Karpas-422 (cell line): Measurements from ENCODE around the gene FOXA1. TPM values are rescaled to one million over a fixed set of nuclear protein-coding genes. Genes with fewer than 3 reads are reported as not detected.

ENCODE experiments used
- DNase-seq: peaks from one replicate; pipeline ENCODE4 v3.0.0-alpha.2; 2015
- H2AFZ ChIP-seq: fragments of 200-600 bp; sonication (generic); 2 replicates; pipeline ENCODE4 v1.6.1; 2014; ENCODE audit warnings: antibody characterized with exemption, low read length, mixed read lengths
- H3K27ac ChIP-seq: fragments of 200-600 bp; sonication (generic); 2 replicates; pipeline ENCODE4 v1.5.1; 2014; ENCODE audit warnings: mild to moderate bottlenecking, low read length, moderate library complexity
- H3K27me3 ChIP-seq: fragments of 200-600 bp; sonication (generic); 2 replicates; pipeline ENCODE4 v1.6.1; 2014; ENCODE audit warnings: low read length, mixed read lengths
- H3K36me3 ChIP-seq: fragments of 200-600 bp; sonication (generic); 2 replicates; pipeline ENCODE4 v1.6.1; 2014; ENCODE audit warnings: low read length, mixed read lengths; ENCODE audit not compliant: insufficient read depth
- H3K4me1 ChIP-seq: fragments of 200-600 bp; sonication (generic); 2 replicates; pipeline ENCODE4 v1.6.1; 2014; ENCODE audit warnings: mild to moderate bottlenecking, low read length, mixed read lengths
- H3K4me2 ChIP-seq: fragments of 200-600 bp; sonication (generic); 2 replicates; pipeline ENCODE4 v1.6.1; 2014; ENCODE audit warnings: low read length, low read depth, mild to moderate bottlenecking; ENCODE audit not compliant: poor library complexity, severe bottlenecking
- H3K4me3 ChIP-seq: fragments of 200-600 bp; sonication (generic); 2 replicates; pipeline ENCODE4 v1.5.1; 2014; ENCODE audit warnings: mild to moderate bottlenecking, antibody characterized with exemption, low read length, mixed read lengths
- H3K79me2 ChIP-seq: fragments of 200-600 bp; sonication (generic); 2 replicates; pipeline ENCODE4 v1.6.1; 2014; ENCODE audit warnings: mild to moderate bottlenecking, low read length, mixed read lengths
- H3K9ac ChIP-seq: fragments of 200-600 bp; sonication (generic); 2 replicates; pipeline ENCODE4 v1.6.0; 2014; ENCODE audit warnings: low read length
- H3K9me2 ChIP-seq: fragments of 200-600 bp; sonication (generic), shearing (Covaris generic); replicated peaks from 2 replicates; pipeline ENCODE4 v1.6.0; 2014; ENCODE audit warnings: mild to moderate bottlenecking, low read length, moderate library complexity; ENCODE audit not compliant: insufficient read depth
- H3K9me3 ChIP-seq: fragments of 300-700, 200-600 bp; sonication (generic); 2 replicates; pipeline ENCODE4 v1.6.1; 2014; ENCODE audit warnings: low read length, mixed read lengths
- H4K20me1 ChIP-seq: fragments of 200-600 bp; sonication (generic); 2 replicates; pipeline ENCODE4 v1.6.1; 2014; ENCODE audit warnings: mild to moderate bottlenecking, antibody characterized with exemption, low read length, low read depth; ENCODE audit not compliant: insufficient read depth
- total RNA-seq: library from RNA; depleted of rRNA; stranded (reverse); fragments of >200 nt; shearing (Covaris generic); gene quantifications from 2 replicates; pipeline ENCODE4 v1.2.3, GENCODE V29; 2014; ENCODE audit warnings: low replicate concordance

The FOXA1 gene
- total RNA-seq, 1 experiment from 2014 or later = not detected

GRCh38 chr14:37583358-37584210, 11.5 kb downstream of the FOXA1 start:
- no peak overlapping the region for H3K4me2 ChIP-seq
- H3K27ac ChIP-seq = no peak overlapping the region
- H3K36me3 ChIP-seq = no peaks in the 10 kb centered on the region
- H3K27me3 ChIP-seq = no peaks in the 10 kb centered on the region
- no peaks in the 10 kb centered on the region for H3K79me2 ChIP-seq
- no peak overlapping the region for H2AFZ ChIP-seq
- H3K9me3 ChIP-seq = no peaks in the 10 kb centered on the region
- H4K20me1 ChIP-seq = no peaks in the 10 kb centered on the region
- H3K4me3 ChIP-seq = no peak overlapping the region
- no peak for DNase-seq
- no peaks in the 10 kb centered on the region for H3K9me2 ChIP-seq
- no peak overlapping the region for H3K9ac ChIP-seq
- peaks cover 6% of the 10 kb centered on the region for H3K4me1 ChIP-seq

GRCh38 chr14:37580146-37580545, 14.9 kb downstream of the FOXA1 start:
- H3K79me2 ChIP-seq = no peaks in the 10 kb centered on the region
- H3K27me3 ChIP-seq = no peaks in the 10 kb centered on the region
- H3K4me2 ChIP-seq = no peak overlapping the region
- no peak overlapping the region for H3K27ac ChIP-seq
- no peaks in the 10 kb centered on the region for H3K9me3 ChIP-seq
- no peak overlapping the region for H3K4me3 ChIP-seq
- H2AFZ ChIP-seq = peak overlapping the region; percentile 14; the same call in 1 of the 2 replicates
- no peak for DNase-seq
- peaks cover 6% of the 10 kb centered on the region for H3K4me1 ChIP-seq
- H4K20me1 ChIP-seq = no peaks in the 10 kb centered on the region
- no peaks in the 10 kb centered on the region for H3K36me3 ChIP-seq
- H3K9ac ChIP-seq = no peak overlapping the region
- H3K9me2 ChIP-seq = no peaks in the 10 kb centered on the region

GRCh38 chr14:37579274-37579673, 15.8 kb downstream of the FOXA1 start:
- no peaks in the 10 kb centered on the region for H3K36me3 ChIP-seq
- no peaks in the 10 kb centered on the region for H3K9me2 ChIP-seq
- H2AFZ ChIP-seq = no peak overlapping the region; the same call in 1 of the 2 replicates
- H3K27ac ChIP-seq = no peak overlapping the region
- H3K27me3 ChIP-seq = no peaks in the 10 kb centered on the region
- H3K4me1 ChIP-seq = peaks cover 6% of the 10 kb centered on the region
- H4K20me1 ChIP-seq = no peaks in the 10 kb centered on the region
- DNase-seq = no peak
- H3K9ac ChIP-seq = no peak overlapping the region
- no peak overlapping the region for H3K4me3 ChIP-seq
- H3K4me2 ChIP-seq = no peak overlapping the region
- no peaks in the 10 kb centered on the region for H3K79me2 ChIP-seq
- no peaks in the 10 kb centered on the region for H3K9me3 ChIP-seq

- DNase-seq = no peak
- no peak overlapping the region for H3K4me3 ChIP-seq
- no peak overlapping the region for H3K4me2 ChIP-seq
- no peaks in the 10 kb centered on the region for H3K9me2 ChIP-seq
- no peaks in the 10 kb centered on the region for H3K4me1 ChIP-seq
- no peaks in the 10 kb centered on the region for H3K36me3 ChIP-seq
- no peak overlapping the region for H3K27ac ChIP-seq
- no peaks in the 10 kb centered on the region for H3K79me2 ChIP-seq
- H3K27me3 ChIP-seq = no peaks in the 10 kb centered on the region
- H3K9ac ChIP-seq = no peak overlapping the region
- H3K9me3 ChIP-seq = no peaks in the 10 kb centered on the region
- no peak overlapping the region for H2AFZ ChIP-seq
- H4K20me1 ChIP-seq = no peaks in the 10 kb centered on the region
These were observed 21.7 kb downstream of the FOXA1 start for GRCh38 chr14:37573356-37573755.

GRCh38 chr14:37571391-37571790, 23.7 kb downstream of the FOXA1 start:
- H3K9ac ChIP-seq = no peak overlapping the region
- no peaks in the 10 kb centered on the region for H3K9me3 ChIP-seq
- no peaks in the 10 kb centered on the region for H3K27me3 ChIP-seq
- H3K4me3 ChIP-seq = no peak overlapping the region
- no peak for DNase-seq
- no peak overlapping the region for H2AFZ ChIP-seq
- H3K27ac ChIP-seq = no peak overlapping the region
- H3K9me2 ChIP-seq = no peaks in the 10 kb centered on the region
- no peaks in the 10 kb centered on the region for H3K79me2 ChIP-seq
- no peaks in the 10 kb centered on the region for H3K4me1 ChIP-seq
- no peaks in the 10 kb centered on the region for H4K20me1 ChIP-seq
- H3K36me3 ChIP-seq = no peaks in the 10 kb centered on the region
- H3K4me2 ChIP-seq = no peak overlapping the region

- Histone ChIP-seq H3K27ac (no peak overlapping the region), H3K36me3 (no peaks in the 10 kb centered on the region)
- no peak for DNase-seq
These were observed 25.3 kb downstream of the FOXA1 start for GRCh38 chr14:37569729-37570128.

GRCh38 chr14:37566811-37567371, 28.2 kb downstream of the FOXA1 start:
- Histone ChIP-seq H3K36me3 (no peaks in the 10 kb centered on the region), H3K27ac (no peak overlapping the region), H3K4me2 (no peak overlapping the region), H3K79me2 (no peaks in the 10 kb centered on the region), H3K9ac (no peak overlapping the region), H3K9me3 (no peaks in the 10 kb centered on the region), H4K20me1 (no peaks in the 10 kb centered on the region), H3K27me3 (no peaks in the 10 kb centered on the region), H3K4me3 (no peak overlapping the region), H3K4me1 (no peaks in the 10 kb centered on the region), H3K9me2 (no peaks in the 10 kb centered on the region), H2AFZ (no peak overlapping the region)
- no peak for DNase-seq

More at GRCh38 chr14:37569729-37570128, 25.3 kb downstream of the FOXA1 start:
- H4K20me1 ChIP-seq = no peaks in the 10 kb centered on the region
- H3K27me3 ChIP-seq = no peaks in the 10 kb centered on the region
- no peaks in the 10 kb centered on the region for H3K79me2 ChIP-seq
- H3K4me2 ChIP-seq = no peak overlapping the region
- no peak overlapping the region for H3K9ac ChIP-seq
- H2AFZ ChIP-seq = no peak overlapping the region
- no peaks in the 10 kb centered on the region for H3K4me1 ChIP-seq
- no peak overlapping the region for H3K4me3 ChIP-seq
- no peaks in the 10 kb centered on the region for H3K9me3 ChIP-seq
- no peaks in the 10 kb centered on the region for H3K9me2 ChIP-seq

GRCh38 chr14:37565550-37565949, 29.5 kb downstream of the FOXA1 start:
- Histone ChIP-seq H4K20me1 (no peaks in the 10 kb centered on the region), H3K27me3 (no peaks in the 10 kb centered on the region), H3K79me2 (no peaks in the 10 kb centered on the region), H3K4me1 (no peaks in the 10 kb centered on the region), H3K27ac (no peak overlapping the region), H3K4me3 (no peak overlapping the region), H3K9me2 (no peaks in the 10 kb centered on the region), H3K4me2 (no peak overlapping the region), H3K36me3 (no peaks in the 10 kb centered on the region), H3K9me3 (no peaks in the 10 kb centered on the region), H3K9ac (no peak overlapping the region), H2AFZ (no peak overlapping the region)
- peak; percentile 46 for DNase-seq
